Stimulated activated naive B cell treated with anti-CD40 and anti-IgM and Interleukin-4, amounts not matched to agents 10 μg/mL and 1 μg/mL and 100 μg/mL, for 72 hours (primary cell): Measurements from ENCODE around the gene AKAP13.
"Not testable (repeated sequence)": the region's sequence is repeated elsewhere in the genome, so short reads cannot be mapped to it uniquely, and the experiment has no call there.

ENCODE experiments used
- ATAC-seq, 2 donors: fragments of 150-1000 bp; cut with Tn5 transposase; replicated peaks; 2 replicates each; pipeline ENCODE4 v1.10.0; 2021; ENCODE audit warnings: moderate library complexity in 1 of 2
- DNase-seq: peaks from one replicate; pipeline ENCODE4 v3.0.0; 2021
- H3K27ac Mint-ChIP-seq: one replicate; pipeline ENCODE4 v1.8.0; 2022; ENCODE audit warnings: mild to moderate bottlenecking, mixed read lengths
- H3K27me3 Mint-ChIP-seq, 2 donors: one replicate each; pipeline ENCODE4 v1.8.0; 2022; ENCODE audit warnings: mixed read lengths in 2 of 2
- H3K36me3 Mint-ChIP-seq, 2 donors: one replicate each; pipeline ENCODE4 v1.8.0; 2022; ENCODE audit warnings: mixed read lengths in 2 of 2, mild to moderate bottlenecking in 1 of 2
- H3K4me1 Mint-ChIP-seq, 2 donors: one replicate each; pipeline ENCODE4 v1.8.0; 2022; ENCODE audit warnings: mixed read lengths in 2 of 2, mild to moderate bottlenecking in 1 of 2
- H3K4me3 Mint-ChIP-seq, 2 donors: one replicate each; pipeline ENCODE4 v1.8.0; 2022; ENCODE audit warnings: mild to moderate bottlenecking in 2 of 2, mixed read lengths in 2 of 2, moderate library complexity in 1 of 2
- H3K9me3 Mint-ChIP-seq, 2 donors: one replicate each; pipeline ENCODE4 v1.8.0; 2022; ENCODE audit warnings: mixed read lengths in 2 of 2, mild to moderate bottlenecking in 1 of 2

Gene AKAP13

GRCh38 chr15:85485956-85486567, 105.7 kb downstream of the AKAP13 start:
- Mint-ChIP-seq H3K36me3 (peaks cover 6 to 17% of the 10 kb centered on the region in 2 donors), H3K4me3 (no peak overlapping the region), H3K9me3 (no peaks in the 10 kb centered on the region), H3K4me1 (peaks cover 46 to 86% of the 10 kb centered on the region in 2 donors), H3K27ac (no peak overlapping the region), H3K27me3 (no peaks in the 10 kb centered on the region)
- ATAC-seq = peak; percentile 73 to 74
- DNase-seq = peak; percentile 60

- H3K4me3 Mint-ChIP-seq, H3K27me3 Mint-ChIP-seq, DNase-seq, ATAC-seq, H3K9me3 Mint-ChIP-seq: not testable (repeated sequence)
- H3K27ac Mint-ChIP-seq = peak overlapping the region; percentile 67
- peaks cover 41 to 70% of the 10 kb centered on the region in 2 donors for H3K4me1 Mint-ChIP-seq
- peaks cover 6 to 17% of the 10 kb centered on the region in 2 donors for H3K36me3 Mint-ChIP-seq
Measured at GRCh38 chr15:85487796-85488195, 107.4 kb downstream of the AKAP13 start.

GRCh38 chr15:85488997-85489396, 108.6 kb downstream of the AKAP13 start:
- Mint-ChIP-seq H3K27ac (peak overlapping the region; percentile 77), H3K4me1 (peaks cover 42 to 70% of the 10 kb centered on the region in 2 donors), H3K36me3 (peaks cover 6 to 17% of the 10 kb centered on the region in 2 donors), H3K27me3 (no peaks in the 10 kb centered on the region), H3K9me3 (no peaks in the 10 kb centered on the region), H3K4me3 (peak overlapping the region; percentile 15 to 26)
- ATAC-seq (no peak), DNase-seq (no peak)

- DNase-seq (peak; percentile 9), ATAC-seq (peak; percentile 67 to 77)
- peaks cover 10 to 17% of the 10 kb centered on the region in 2 donors for H3K36me3 Mint-ChIP-seq
- H3K27ac Mint-ChIP-seq = peak overlapping the region; percentile 48
- H3K9me3 Mint-ChIP-seq = no peaks in the 10 kb centered on the region
- H3K27me3 Mint-ChIP-seq = no peaks in the 10 kb centered on the region
- no peak overlapping the region for H3K4me3 Mint-ChIP-seq
- peaks cover 45 to 70% of the 10 kb centered on the region in 2 donors for H3K4me1 Mint-ChIP-seq
Measured at GRCh38 chr15:85489773-85490493, 109.5 kb downstream of the AKAP13 start.

- no peak for ATAC-seq
- peaks cover 10 to 17% of the 10 kb centered on the region in 2 donors for H3K36me3 Mint-ChIP-seq
- no peaks in the 10 kb centered on the region for H3K9me3 Mint-ChIP-seq
- H3K4me3 Mint-ChIP-seq = no peak overlapping the region
- peak overlapping the region; percentile 48 for H3K27ac Mint-ChIP-seq
- DNase-seq = no peak
- H3K27me3 Mint-ChIP-seq = no peaks in the 10 kb centered on the region
- peaks cover 46 to 73% of the 10 kb centered on the region in 2 donors for H3K4me1 Mint-ChIP-seq
Measured at GRCh38 chr15:85490856-85491255, 110.5 kb downstream of the AKAP13 start.

GRCh38 chr15:85491691-85492090, 111.3 kb downstream of the AKAP13 start:
- H3K27ac Mint-ChIP-seq = no peak overlapping the region
- H3K36me3 Mint-ChIP-seq = peaks cover 10 to 17% of the 10 kb centered on the region in 2 donors
- DNase-seq = no peak
- H3K4me1 Mint-ChIP-seq = peaks cover 49 to 71% of the 10 kb centered on the region in 2 donors
- no peak overlapping the region for H3K4me3 Mint-ChIP-seq
- no peaks in the 10 kb centered on the region for H3K9me3 Mint-ChIP-seq
- H3K27me3 Mint-ChIP-seq = no peaks in the 10 kb centered on the region
- ATAC-seq = peak; percentile 42 to 43

GRCh38 chr15:85492406-85492805, 112.0 kb downstream of the AKAP13 start:
- DNase-seq (no peak), ATAC-seq (no peak)
- Mint-ChIP-seq H3K4me3 (no peak overlapping the region), H3K4me1 (peaks cover 53 to 72% of the 10 kb centered on the region in 2 donors), H3K36me3 (peaks cover 10 to 21% of the 10 kb centered on the region in 2 donors), H3K27me3 (no peaks in the 10 kb centered on the region), H3K9me3 (no peaks in the 10 kb centered on the region), H3K27ac (no peak overlapping the region)

- DNase-seq (no peak), ATAC-seq (no peak)
- Mint-ChIP-seq H3K4me3 (no peak overlapping the region), H3K9me3 (no peaks in the 10 kb centered on the region), H3K4me1 (peaks cover 54 to 74% of the 10 kb centered on the region in 2 donors), H3K36me3 (peaks cover 7 to 15% of the 10 kb centered on the region in 2 donors), H3K27me3 (no peaks in the 10 kb centered on the region), H3K27ac (no peak overlapping the region)
Measured at GRCh38 chr15:85493260-85493659, 112.9 kb downstream of the AKAP13 start.

GRCh38 chr15:85494048-85494777, 113.8 kb downstream of the AKAP13 start:
- H3K27me3 Mint-ChIP-seq = no peaks in the 10 kb centered on the region
- H3K4me3 Mint-ChIP-seq = peak overlapping the region in 1 of 2 donors; percentile 43
- H3K27ac Mint-ChIP-seq = peak overlapping the region; percentile 31
- H3K9me3 Mint-ChIP-seq = no peaks in the 10 kb centered on the region
- DNase-seq = no peak
- ATAC-seq = peak; percentile 41 to 57
- H3K36me3 Mint-ChIP-seq = peaks cover 7 to 17% of the 10 kb centered on the region in 2 donors
- peaks cover 54 to 74% of the 10 kb centered on the region in 2 donors for H3K4me1 Mint-ChIP-seq

GRCh38 chr15:85495096-85495495, 114.7 kb downstream of the AKAP13 start:
- DNase-seq (no peak), ATAC-seq (no peak)
- no peaks in the 10 kb centered on the region for H3K9me3 Mint-ChIP-seq
- no peak overlapping the region for H3K27ac Mint-ChIP-seq
- H3K36me3 Mint-ChIP-seq = peaks cover 9 to 18% of the 10 kb centered on the region in 2 donors
- no peak overlapping the region for H3K4me3 Mint-ChIP-seq
- no peaks in the 10 kb centered on the region for H3K27me3 Mint-ChIP-seq
- H3K4me1 Mint-ChIP-seq = peaks cover 54 to 74% of the 10 kb centered on the region in 2 donors

- H3K9me3 Mint-ChIP-seq = no peaks in the 10 kb centered on the region
- peaks cover 53 to 74% of the 10 kb centered on the region in 2 donors for H3K4me1 Mint-ChIP-seq
- DNase-seq (no peak), ATAC-seq (no peak)
- H3K4me3 Mint-ChIP-seq = no peak overlapping the region
- H3K36me3 Mint-ChIP-seq = peaks cover 9 to 17% of the 10 kb centered on the region in 2 donors
- H3K27me3 Mint-ChIP-seq = no peaks in the 10 kb centered on the region
- H3K27ac Mint-ChIP-seq = no peak overlapping the region
Measured at GRCh38 chr15:85495544-85495943, 115.1 kb downstream of the AKAP13 start.

- peaks cover 9 to 12% of the 10 kb centered on the region in 2 donors for H3K36me3 Mint-ChIP-seq
- no peaks in the 10 kb centered on the region for H3K9me3 Mint-ChIP-seq
- ATAC-seq = no peak
- H3K27ac Mint-ChIP-seq = no peak overlapping the region
- DNase-seq = no peak
- no peak overlapping the region for H3K4me3 Mint-ChIP-seq
- H3K4me1 Mint-ChIP-seq = peaks cover 49 to 74% of the 10 kb centered on the region in 2 donors
- H3K27me3 Mint-ChIP-seq = no peaks in the 10 kb centered on the region
Measured at GRCh38 chr15:85496151-85496550, 115.7 kb downstream of the AKAP13 start.

GRCh38 chr15:85496551-85497171, 116.3 kb downstream of the AKAP13 start:
- Mint-ChIP-seq H3K27ac (no peak overlapping the region), H3K9me3 (no peaks in the 10 kb centered on the region), H3K4me3 (no peak overlapping the region), H3K27me3 (no peaks in the 10 kb centered on the region), H3K4me1 (peaks cover 50 to 79% of the 10 kb centered on the region in 2 donors), H3K36me3 (peaks cover 9 to 12% of the 10 kb centered on the region in 2 donors)
- no peak for DNase-seq
- ATAC-seq = no peak

- H3K36me3 Mint-ChIP-seq = peaks cover 9 to 12% of the 10 kb centered on the region in 2 donors
- H3K4me1 Mint-ChIP-seq = peaks cover 51 to 82% of the 10 kb centered on the region in 2 donors
- no peaks in the 10 kb centered on the region for H3K27me3 Mint-ChIP-seq
- peak overlapping the region; percentile 6 for H3K27ac Mint-ChIP-seq
- no peak for DNase-seq
- H3K4me3 Mint-ChIP-seq = no peak overlapping the region
- no peaks in the 10 kb centered on the region for H3K9me3 Mint-ChIP-seq
- ATAC-seq = no peak
Measured at GRCh38 chr15:85497172-85497569, 116.8 kb downstream of the AKAP13 start.
